CD4-positive, alpha-beta T cell treated with Interleukin-6 at 100 ng/mL for 8 hours (primary cell): ENCODE data around the gene GRAMD4.
A peak's percentile ranks its signal among the peaks of the same experiment; 100 is the strongest.

ENCODE experiments used
- DNase-seq: peaks from one replicate; pipeline ENCODE4 v3.0.0-alpha.2; 2020; ENCODE audit warnings: mixed read lengths, low spot score

GRAMD4 gene

GRCh38 chr22:46619830-46620501, at the start of gene GRAMD4:
GRAMD4 (plus strand) TSS chr22:46620386; CDS start chr22:46626800, 6,414 bp downstream.
- no peak for DNase-seq

GRCh38 chr22:46571642-46572250, 48.4 kb upstream of the GRAMD4 start:
- no peak for DNase-seq

- no peak for DNase-seq
Measured at GRCh38 chr22:46572911-46573780, 47.0 kb upstream of the GRAMD4 start.

GRCh38 chr22:46573781-46574437, 46.3 kb upstream of the GRAMD4 start:
- no peak for DNase-seq

- DNase-seq, result no peak
Measured at GRCh38 chr22:46574438-46574992, 45.7 kb upstream of the GRAMD4 start.

- no peak for DNase-seq
Measured at GRCh38 chr22:46574993-46575910, 44.9 kb upstream of the GRAMD4 start.

- DNase-seq, result no peak
Measured at GRCh38 chr22:46575911-46576555, 44.2 kb upstream of the GRAMD4 start.

- peak; percentile 40 for DNase-seq
Measured at GRCh38 chr22:46576556-46577367, 43.4 kb upstream of the GRAMD4 start.

- no peak for DNase-seq
Measured at GRCh38 chr22:46577368-46578249, 42.6 kb upstream of the GRAMD4 start.

- no peak for DNase-seq
Measured at GRCh38 chr22:46578251-46578823, 41.8 kb upstream of the GRAMD4 start.

GRCh38 chr22:46578824-46579561, 41.2 kb upstream of the GRAMD4 start:
- no peak for DNase-seq

GRCh38 chr22:46579751-46580449, 40.3 kb upstream of the GRAMD4 start:
- DNase-seq, result no peak

GRCh38 chr22:46580940-46581537, 39.1 kb upstream of the GRAMD4 start:
- DNase-seq, result no peak

- DNase-seq, result no peak
Measured at GRCh38 chr22:46581538-46582244, 38.5 kb upstream of the GRAMD4 start.

- no peak for DNase-seq
Measured at GRCh38 chr22:46582281-46582933, 37.8 kb upstream of the GRAMD4 start.
